MM.1S (cell line): Measurements from ENCODE around the gene SH3PXD2A.

Experiments used
- DNase-seq: peaks from one replicate; pipeline ENCODE4 v3.0.0-alpha.2; 2015
- H2AFZ ChIP-seq: fragments of 300-600 bp; sonication (generic); 2 replicates; pipeline ENCODE4 v1.6.0; 2016; ENCODE audit warnings: antibody characterized with exemption, low read length
- H3F3A ChIP-seq: fragments of 300-600 bp; sonication (generic); 2 replicates; pipeline ENCODE4 v1.6.1; 2016; ENCODE audit warnings: mild to moderate bottlenecking, antibody characterized with exemption, low read length, moderate library complexity, mixed read lengths; ENCODE audit not compliant: insufficient read depth
- H3K27ac ChIP-seq: fragments of 300-600 bp; sonication (generic); 2 replicates; pipeline ENCODE4 v1.5.1; 2016; ENCODE audit warnings: mild to moderate bottlenecking, low read length
- H3K27me3 ChIP-seq: fragments of 300-600 bp; sonication (generic); replicated peaks from 2 replicates; pipeline ENCODE4 v1.6.0; 2016; ENCODE audit warnings: low read length; ENCODE audit not compliant: insufficient read depth
- H3K36me3 ChIP-seq: fragments of 300-600 bp; sonication (generic); replicated peaks from 2 replicates; pipeline ENCODE4 v1.6.1; 2016; ENCODE audit warnings: mild to moderate bottlenecking, low read length, mixed read lengths; ENCODE audit not compliant: insufficient read depth
- H3K4me1 ChIP-seq: fragments of 300-600 bp; sonication (generic); 2 replicates; pipeline ENCODE4 v1.6.1; 2016; ENCODE audit warnings: low read length, mixed read lengths
- H3K4me2 ChIP-seq: fragments of 300-600 bp; sonication (generic); 2 replicates; pipeline ENCODE4 v1.6.0; 2016; ENCODE audit warnings: low read depth, low read length
- H3K4me3 ChIP-seq: fragments of 300-600 bp; sonication (generic); 2 replicates; pipeline ENCODE4 v1.5.1; 2016; ENCODE audit warnings: low read length, mixed read lengths
- H3K79me2 ChIP-seq: fragments of 300-600 bp; sonication (generic); 2 replicates; pipeline ENCODE4 v1.6.1; 2016; ENCODE audit warnings: mixed run types, low read length, mixed read lengths
- H3K9ac ChIP-seq: fragments of 300-600 bp; sonication (generic); 2 replicates; pipeline ENCODE4 v1.6.1; 2016; ENCODE audit warnings: low read length, mixed read lengths
- H3K9me2 ChIP-seq: fragments of 300-600 bp; sonication (generic); replicated peaks from 2 replicates; pipeline ENCODE4 v1.6.1; 2016; ENCODE audit warnings: mild to moderate bottlenecking, low read length, mixed read lengths; ENCODE audit not compliant: insufficient read depth
- H3K9me3 ChIP-seq: fragments of 300-600 bp; sonication (generic); replicated peaks from 2 replicates; pipeline ENCODE4 v1.6.1; 2016; ENCODE audit warnings: mild to moderate bottlenecking, low read length, mixed read lengths; ENCODE audit not compliant: insufficient read depth
- H4K20me1 ChIP-seq: fragments of 300-600 bp; sonication (generic); 2 replicates; pipeline ENCODE4 v1.6.1; 2016; ENCODE audit warnings: mild to moderate bottlenecking, low read length, moderate library complexity, mixed read lengths; ENCODE audit not compliant: insufficient read depth
- CTCF ChIP-seq: fragments of 300-600 bp; sonication (generic); IDR thresholded peaks from 2 replicates; pipeline ENCODE4 v1.5.1; 2016; ENCODE audit warnings: antibody characterized with exemption, low read length, mixed read lengths
- EZH2 ChIP-seq: fragments of 300-600 bp; sonication (generic); optimal IDR thresholded peaks from 2 replicates; pipeline ENCODE3; 2017; ENCODE audit warnings: low read depth, mild to moderate bottlenecking, antibody characterized with exemption, low read length, mixed read lengths
- EZH2phosphoT487 ChIP-seq: fragments of 300-600 bp; sonication (generic); IDR thresholded peaks from 2 replicates; pipeline ENCODE4 v1.6.1; 2018; ENCODE audit warnings: antibody characterized with exemption, low read length

The SH3PXD2A gene

GRCh38 chr10:103597003-103597402, 258.4 kb downstream of the SH3PXD2A start:
- no peaks in the 10 kb centered on the region for H4K20me1 ChIP-seq
- H3K4me1 ChIP-seq = no peaks in the 10 kb centered on the region
- DNase-seq = no peak
- H3K27me3 ChIP-seq = no peaks in the 10 kb centered on the region
- H3K9me3 ChIP-seq = no peaks in the 10 kb centered on the region
- no peak overlapping the region for H3K4me3 ChIP-seq
- TF ChIP-seq EZH2phosphoT487 (no peak), CTCF (no peak), EZH2 (no peak)
- no peak overlapping the region for H3K9ac ChIP-seq
- H3K27ac ChIP-seq = no peak overlapping the region
- no peaks in the 10 kb centered on the region for H3K36me3 ChIP-seq
- H3F3A ChIP-seq = no peaks in the 10 kb centered on the region
- H3K9me2 ChIP-seq = no peaks in the 10 kb centered on the region
- H2AFZ ChIP-seq = no peak overlapping the region
- no peak overlapping the region for H3K4me2 ChIP-seq
- H3K79me2 ChIP-seq = no peaks in the 10 kb centered on the region

- Histone ChIP-seq H3K4me1 (no peaks in the 10 kb centered on the region), H3K9me2 (no peaks in the 10 kb centered on the region), H3K9me3 (no peaks in the 10 kb centered on the region), H3F3A (no peaks in the 10 kb centered on the region), H4K20me1 (no peaks in the 10 kb centered on the region), H3K36me3 (no peaks in the 10 kb centered on the region), H3K9ac (no peak overlapping the region), H3K27me3 (no peaks in the 10 kb centered on the region), H3K79me2 (no peaks in the 10 kb centered on the region), H3K27ac (no peak overlapping the region), H3K4me3 (no peak overlapping the region), H3K4me2 (no peak overlapping the region), H2AFZ (no peak overlapping the region)
- no peak for DNase-seq
- no peak for TF ChIP-seq CTCF
- no peak for TF ChIP-seq EZH2phosphoT487
- no peak for TF ChIP-seq EZH2
Measured at GRCh38 chr10:103595933-103596726, 259.2 kb downstream of the SH3PXD2A start.

GRCh38 chr10:103593022-103593570, 262.3 kb downstream of the SH3PXD2A start:
- Histone ChIP-seq H3F3A (no peaks in the 10 kb centered on the region), H4K20me1 (no peaks in the 10 kb centered on the region), H3K4me1 (no peaks in the 10 kb centered on the region), H3K27me3 (no peaks in the 10 kb centered on the region), H3K79me2 (no peaks in the 10 kb centered on the region), H3K36me3 (no peaks in the 10 kb centered on the region), H3K9ac (no peak overlapping the region), H3K4me3 (no peak overlapping the region), H3K27ac (no peak overlapping the region), H3K4me2 (no peak overlapping the region), H3K9me3 (no peaks in the 10 kb centered on the region), H2AFZ (no peak overlapping the region), H3K9me2 (no peaks in the 10 kb centered on the region)
- TF ChIP-seq CTCF (no peak), EZH2 (no peak), EZH2phosphoT487 (no peak)
- DNase-seq = no peak
